H1 (cell line): ENCODE results near the gene TSN. TPM values are rescaled to one million over a fixed set of nuclear protein-coding genes. Genes with fewer than 3 reads are reported as not detected.

Source experiments
- CTCF ChIA-PET: fragments of 300-600 bp; sonication (Branson Sonifier 250); formaldehyde crosslinking; loops from one replicate; lab custom pipeline; 2021; ENCODE audit not compliant: partially characterized antibody; lab: Charles Lee
- POLR2A ChIA-PET: fragments of 300-600 bp; sonication (Branson Sonifier 250); formaldehyde crosslinking; loops from one replicate; lab custom pipeline; 2021; ENCODE audit warnings: inconsistent platforms; ENCODE audit not compliant: partially characterized antibody; lab: Charles Lee
- DNase-seq, 2 experiments: peaks; one replicate each; pipeline versions ENCODE4 v3.0.0 to v3.0.0-alpha.2; 2010 to 2022; ENCODE audit warnings: low spot score in 2 of 2, low read depth in 1 of 2, mixed read lengths in 1 of 2
- FAIRE-seq: peaks from 2 replicates; lab custom pipeline; 2011; peaks lifted over from hg19 to GRCh38; lab: Jason Lieb, UNC
- H2AFZ ChIP-seq: 2 replicates; pipeline ENCODE4 v1.8.1; 2012; ENCODE audit warnings: low read length, inconsistent platforms
- H2AK5ac ChIP-seq: 2 replicates; pipeline ENCODE4 v1.6.1; 2013; ENCODE audit warnings: low read depth, low read length
- H2BK120ac ChIP-seq: replicated peaks from 2 replicates; pipeline ENCODE3; 2013; ENCODE audit warnings: low read depth, low read length, inconsistent platforms
- H2BK12ac ChIP-seq: 2 replicates; pipeline ENCODE4 v1.6.1; 2013; ENCODE audit warnings: low read depth, low read length
- H2BK15ac ChIP-seq: 2 replicates; pipeline ENCODE4 v1.6.1; 2013; ENCODE audit warnings: low read length
- H2BK20ac ChIP-seq: 2 replicates; pipeline ENCODE4 v1.6.1; 2013; ENCODE audit warnings: low read length
- H2BK5ac ChIP-seq: 2 replicates; pipeline ENCODE4 v1.6.1; 2013; ENCODE audit warnings: low read depth, low read length
- H3K14ac ChIP-seq: 2 replicates; pipeline ENCODE4 v1.6.1; 2013; ENCODE audit warnings: inconsistent platforms; ENCODE audit not compliant: insufficient read length
- H3K18ac ChIP-seq: 2 replicates; pipeline ENCODE4 v1.6.1; 2013; ENCODE audit warnings: low read length; ENCODE audit errors: extremely low read depth
- H3K23ac ChIP-seq: 2 replicates; pipeline ENCODE4 v1.6.1; 2013; ENCODE audit warnings: inconsistent platforms; ENCODE audit not compliant: insufficient read length
- H3K23me2 ChIP-seq: 2 replicates; pipeline ENCODE4 v1.6.1; 2013; ENCODE audit warnings: low read depth, low read length
- H3K27ac ChIP-seq: 2 replicates; pipeline ENCODE4 v1.6.1; 2011; ENCODE audit warnings: low read depth, low read length, inconsistent platforms
- H3K27me3 ChIP-seq, 4 experiments: replicated peaks in 1 of 4; 1 replicate in 1 of 4; 2 replicates in 3 of 4; pipeline versions ENCODE4 v1.6.1 to v1.8.1; 2011 to 2013; ENCODE audit warnings: low read length in 3 of 4, mild to moderate bottlenecking in 3 of 4, inconsistent platforms in 2 of 4, mixed read lengths in 2 of 4, moderate library complexity in 1 of 4; ENCODE audit not compliant: control insufficient read depth in 3 of 4, insufficient read depth in 3 of 4; ENCODE audit errors: extremely low read depth in 1 of 4
- H3K36me3 ChIP-seq, 4 experiments: 2 replicates each; pipeline versions ENCODE4 v1.6.1 to v1.8.1; 2011 to 2013; ENCODE audit warnings: mild to moderate bottlenecking in 4 of 4, low read length in 3 of 4, moderate library complexity in 2 of 4, control low read depth in 1 of 4, inconsistent platforms in 1 of 4; ENCODE audit not compliant: insufficient read depth in 4 of 4, control insufficient read depth in 2 of 4
- H3K4ac ChIP-seq: replicated peaks from 2 replicates; pipeline ENCODE3; 2013; ENCODE audit warnings: low read length, low read depth, mixed read lengths, inconsistent platforms; ENCODE audit not compliant: insufficient read length
- H3K4me1 ChIP-seq, 4 experiments: replicated peaks in 1 of 4; 1 replicate in 1 of 4; 2 replicates in 3 of 4; pipeline versions ENCODE4 v1.6.1 to v1.8.1; 2011 to 2013; ENCODE audit warnings: low read length in 3 of 4, inconsistent platforms in 2 of 4, mixed read lengths in 1 of 4; ENCODE audit not compliant: insufficient read depth in 4 of 4, control insufficient read depth in 3 of 4
- H3K4me2 ChIP-seq, 2 experiments: 2 replicates each; pipeline versions ENCODE4 v1.6.1 to v1.8.1; 2011 to 2013; ENCODE audit warnings: low read depth in 2 of 2, low read length in 2 of 2, control low read depth in 1 of 2, inconsistent platforms in 1 of 2, mild to moderate bottlenecking in 1 of 2; ENCODE audit not compliant: insufficient read depth in 1 of 2
- H3K4me3 ChIP-seq, 4 experiments: fragments of 200-600, 300-600 bp in 1 of 4; sonication (generic), shearing (Covaris generic), sonication (Bioruptor Twin) in 1 of 4; 2 replicates each; pipeline versions ENCODE4 v1.5.1 to v1.8.1; 2011 to 2016; ENCODE audit warnings: low read length in 4 of 4, low read depth in 3 of 4, control low read depth in 2 of 4, inconsistent platforms in 2 of 4, mild to moderate bottlenecking in 2 of 4, mixed read lengths in 1 of 4, moderate library complexity in 1 of 4; ENCODE audit not compliant: insufficient read depth in 2 of 4; ENCODE audit errors: extremely low read depth in 1 of 4
- H3K56ac ChIP-seq: replicated peaks from 2 replicates; pipeline ENCODE3; 2013; ENCODE audit warnings: low read depth, mild to moderate bottlenecking, mixed read lengths, low read length, inconsistent platforms; ENCODE audit not compliant: insufficient read length
- H3K79me1 ChIP-seq: 2 replicates; pipeline ENCODE4 v1.6.1; 2013; ENCODE audit warnings: low read depth, low read length, control low read depth
- H3K79me2 ChIP-seq, 2 experiments: 2 replicates each; pipeline versions ENCODE4 v1.6.1 to v1.8.1; 2012 to 2013; ENCODE audit warnings: low read length in 2 of 2, mild to moderate bottlenecking in 2 of 2, inconsistent platforms in 1 of 2; ENCODE audit not compliant: insufficient read depth in 2 of 2, control insufficient read depth in 1 of 2
- H3K9ac ChIP-seq, 4 experiments: replicated peaks in 1 of 4; 1 replicate in 1 of 4; 2 replicates in 3 of 4; pipeline versions ENCODE4 v1.6.1 to v1.8.1; 2011 to 2013; ENCODE audit warnings: low read depth in 3 of 4, low read length in 3 of 4, control low read depth in 2 of 4, mild to moderate bottlenecking in 2 of 4, moderate library complexity in 2 of 4, inconsistent platforms in 1 of 4; ENCODE audit errors: extremely low read depth in 1 of 4
- H3K9me3 ChIP-seq, 2 experiments: 2 replicates each; pipeline versions ENCODE4 v1.6.1 to v1.8.1; 2012 to 2013; ENCODE audit warnings: mild to moderate bottlenecking in 2 of 2, moderate library complexity in 2 of 2, control low read depth in 1 of 2, inconsistent platforms in 1 of 2, low read depth in 1 of 2, low read length in 1 of 2, mixed read lengths in 1 of 2; ENCODE audit not compliant: insufficient read depth in 2 of 2
- H4K20me1 ChIP-seq, 2 experiments: replicated peaks in 1 of 2; 2 replicates each; pipeline versions ENCODE3 to v1.8.1; 2011 to 2013; ENCODE audit warnings: inconsistent platforms in 2 of 2, low read length in 2 of 2, mild to moderate bottlenecking in 1 of 2; ENCODE audit not compliant: insufficient read depth in 2 of 2, control insufficient read depth in 1 of 2
- H4K5ac ChIP-seq: 2 replicates; pipeline ENCODE4 v1.6.1; 2013; ENCODE audit warnings: low read length, low read depth, mixed read lengths, inconsistent platforms; ENCODE audit not compliant: insufficient read length
- H4K8ac ChIP-seq: 2 replicates; pipeline ENCODE4 v1.8.0; 2013; ENCODE audit warnings: mild to moderate bottlenecking, moderate library complexity, low read length, inconsistent platforms; ENCODE audit not compliant: insufficient read depth; ENCODE audit errors: extremely low read depth
- H4K91ac ChIP-seq: replicated peaks from 2 replicates; pipeline ENCODE3; 2013; ENCODE audit warnings: low read length, mixed read lengths, inconsistent platforms; ENCODE audit not compliant: insufficient read length
- CEBPB ChIP-seq: IDR thresholded peaks from 2 replicates; pipeline ENCODE4 v1.6.1; 2012; ENCODE audit warnings: low read depth, low read length
- CHD2 ChIP-seq: IDR thresholded peaks from 2 replicates; pipeline ENCODE4 v1.6.1; 2012; ENCODE audit warnings: low read length, improper control_type of control experiment
- EZH2 ChIP-seq: fragments of 200-600 bp; sonication (generic); IDR thresholded peaks from 2 replicates; pipeline ENCODE4 v1.7.1; 2012; ENCODE audit warnings: low read depth, mild to moderate bottlenecking, moderate library complexity, low read length, inconsistent platforms; ENCODE audit not compliant: severe bottlenecking
- MAFK ChIP-seq: IDR thresholded peaks from 2 replicates; pipeline ENCODE4 v1.6.1; 2012; ENCODE audit warnings: low read depth, mild to moderate bottlenecking, improper control_type of control experiment, low read length
- NANOG ChIP-seq: IDR thresholded peaks from 2 replicates; pipeline ENCODE4 v1.6.1; 2011; ENCODE audit warnings: low read length, low read depth, mild to moderate bottlenecking, inconsistent platforms; ENCODE audit not compliant: insufficient read depth, poor library complexity, severe bottlenecking
- POLR2A ChIP-seq, 2 experiments: IDR thresholded peaks; 1 replicate in 1 of 2; 2 replicates in 1 of 2; pipeline ENCODE4 v1.6.1; 2011; ENCODE audit warnings: low read depth in 2 of 2, low read length in 2 of 2, mild to moderate bottlenecking in 2 of 2; ENCODE audit errors: control extremely low read depth in 1 of 2
- RXRA ChIP-seq: IDR thresholded peaks from 2 replicates; pipeline ENCODE4 v1.6.1; 2011; ENCODE audit warnings: low read depth, mild to moderate bottlenecking, low read length, moderate library complexity; ENCODE audit not compliant: insufficient read depth
- WGBS, 2 experiments: shearing (Covaris generic) in 1 of 2; methylation state at CpG; one replicate each; pipeline versions ENCODE4 v1.1.6 to v1.1.7; 2013 to 2015; ENCODE audit warnings: low lambda C conversion rate in 2 of 2, mixed read lengths in 2 of 2, inconsistent platforms in 1 of 2, low coverage in 1 of 2, missing lambda C conversion rate in 1 of 2; ENCODE audit not compliant: insufficient replicate concordance in 2 of 2, insufficient coverage in 1 of 2, insufficient read length in 1 of 2; ENCODE audit errors: extremely low coverage in 1 of 2, missing lambda C conversion rate in 1 of 2; 5-methylcytosine and 5-hydroxymethylcytosine counted together
- polyA plus RNA-seq, 7 experiments: library from polyadenylated mRNA; depleted of rRNA in 3 of 7; stranded (reverse) in 5 of 7; unstranded in 2 of 7; fragments of >200 nt in 5 of 7; fragments of 200-250 nt in 2 of 7; gene quantifications; 1 replicate in 5 of 7; 2 replicates in 1 of 7; 4 replicates in 1 of 7; pipeline versions ENCODE4 v1.2.1 to v1.2.3, GENCODE V29; 2011 to 2013; ENCODE audit warnings: missing spikeins in 2 of 7, mixed read lengths in 2 of 7
- total RNA-seq: library from RNA; stranded (reverse); fragmentation: NEBNext Ultra II Directional; extraction: Animal tissue kit (Norgen Biotek cat#: 25700); gene quantifications from 2 replicates; pipeline ENCODE4 v1.2.1, GENCODE V29; 2021
- TF ChIP-seq, protein P1 (sequence below): IDR thresholded peaks from 2 replicates; pipeline ENCODE4 v1.6.1; 2012; ENCODE audit warnings: inconsistent platforms

The TSN gene
- total and polyA plus RNA-seq, 2 of the 8 experiments (the other 6 are each of a cell fraction or from before 2014, with no cell fraction given), result 44.4 to 96.1 TPM

DNA sequence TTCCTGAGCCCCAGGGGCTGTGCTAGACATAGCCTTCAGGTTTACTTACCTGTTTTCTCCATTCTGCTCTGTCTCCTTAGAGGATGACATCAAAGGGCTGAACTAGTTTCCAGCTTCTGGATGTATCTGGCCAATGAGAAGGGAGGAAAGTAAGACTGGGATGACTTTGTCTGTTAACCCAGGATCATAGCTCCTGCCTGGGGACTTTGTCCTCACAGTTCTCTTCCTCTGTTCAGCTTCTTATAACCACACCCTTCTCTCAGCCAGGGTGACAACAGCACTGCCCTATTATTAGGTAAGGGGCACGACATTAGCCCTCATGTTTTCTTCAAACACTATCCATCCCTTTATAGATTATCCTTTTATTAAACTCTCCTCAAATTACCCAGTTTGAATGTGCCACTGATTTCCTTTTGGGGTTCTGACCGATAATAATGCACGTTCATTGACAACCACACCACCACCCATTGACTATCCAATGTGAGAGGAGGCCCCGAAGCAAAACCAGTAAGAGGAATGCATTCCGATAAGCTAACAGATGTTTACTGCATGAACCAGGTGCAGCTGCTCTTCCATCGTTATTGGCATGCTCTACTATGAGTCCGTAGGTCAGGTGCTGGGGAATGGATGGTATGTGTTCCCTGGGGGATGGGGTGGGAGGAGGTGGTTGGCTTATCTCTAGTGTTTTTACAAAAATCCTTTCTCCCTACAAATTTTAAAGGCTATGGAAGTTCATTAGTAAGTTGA lies 23.5 kb downstream of the TSN start:
- Histone ChIP-seq H2AK5ac (no peak overlapping the region), H4K5ac (no peak overlapping the region), H3K4me3 (no peak overlapping the region), H3K9me3 (no peaks in the 10 kb centered on the region), H2BK120ac (no peak overlapping the region), H4K20me1 (peaks cover 0 to 2% of the 10 kb centered on the region in 2 experiments), H2BK12ac (peak overlapping the region; percentile 27), H4K8ac (no peak overlapping the region), H3K4me2 (no peak overlapping the region), H3K79me2 (no peaks in the 10 kb centered on the region), H3K23me2 (peaks cover 4% of the 10 kb centered on the region; the same call in 1 of the 2 replicates), H3K27ac (no peak overlapping the region), H3K79me1 (no peaks in the 10 kb centered on the region), H3K4ac (no peak overlapping the region), H3K56ac (no peak overlapping the region), H2BK15ac (no peak overlapping the region), H3K27me3 (no peaks in the 10 kb centered on the region), H2BK20ac (peak overlapping the region; percentile 43; the same call in 1 of the 2 replicates), H3K23ac (no peak overlapping the region), H2BK5ac (no peak overlapping the region; the same call in 1 of the 2 replicates), H3K9ac (no peak overlapping the region), H2AFZ (no peak overlapping the region), H4K91ac (no peak overlapping the region), H3K4me1 (peaks cover 0 to 6% (median 1%) of the 10 kb centered on the region in 4 experiments; a peak in 3 of 7 replicates), H3K36me3 (no peaks in the 10 kb centered on the region), H3K18ac (no peak overlapping the region), H3K14ac (no peak overlapping the region)
- POLR2A ChIA-PET, result interaction anchor here (0.8 to 1.2 kb wide), 3 partner anchors 9 to 23 kb away, joined by 3 to 4 read pairs (median 4); partner anchors contain the start of gene TSN
- WGBS, 2 experiments, result 85% methylated on average over 7 of the region's 7 CpGs; no CpG with 5 or more reads in 1 of the 2 experiments
- CTCF ChIA-PET, result interaction anchor here (1.0 to 2.2 kb wide), 4 partner anchors 19 to 118 kb away, joined by 3 to 7 read pairs (median 4); no protein-coding TSS in a partner anchor
- no peak for FAIRE-seq
- no peak for DNase-seq
- TF ChIP-seq EZH2 (no peak), CHD2 (no peak), MAFK (no peak), NANOG (no peak), CEBPB (no peak), RXRA (no peak), POLR2A (IDR thresholded peaks at IDR 0.05; ENCODE audit: control extremely low read depth in 1 of 2, low read depth in 2 of 2, low read length in 2 of 2) (no peak)
- TF ChIP-seq, protein P1, sequence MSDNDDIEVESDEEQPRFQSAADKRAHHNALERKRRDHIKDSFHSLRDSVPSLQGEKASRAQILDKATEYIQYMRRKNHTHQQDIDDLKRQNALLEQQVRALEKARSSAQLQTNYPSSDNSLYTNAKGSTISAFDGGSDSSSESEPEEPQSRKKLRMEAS, result no peak
